Heart left ventricle (tissue), 13 donors: ENCODE data around the gene MRPL37.

Experiments
- CTCF ChIP-seq, 12 donors: fragments of 200-600 bp; sonication (generic) in 4 of 12; IDR thresholded peaks; one replicate each; pipeline versions ENCODE4 v1.5.0 to v1.8.0; 2018 to 2022; ENCODE audit warnings: antibody characterized with exemption in 12 of 12, mild to moderate bottlenecking in 5 of 12
- POLR2A ChIP-seq, 2 donors: fragments of 450-650 bp; IDR thresholded peaks; one replicate each; pipeline ENCODE4 v1.6.1; 2017; ENCODE audit warnings: antibody characterized with exemption in 2 of 2, mild to moderate bottlenecking in 2 of 2, moderate library complexity in 2 of 2
- donor health status: ischemic (EF 13 %, LVEDD 7.1; RV severe dilation, severe dysfunction).
- donor health status: DM: no; HTN: yes; CAD: no.
- donor health status: DM: no; HTN: no; CAD: no.
- donor health status: ischemic (EF 25% LVEDD 6.9; RV normal size, moderate dysfunction).
- donor health status: ischemic (EF 25% LVEDD 5.7; RV mildly dilated, moderate dysfunction).
- donor health status: ischemic (EF 35%, LVEDD 5.7; RV mildly dilated, moderate dysfunction).
- donor health status: nonischemic (EF 11% LVEDD 7.7; RV severe dilation, severe dysfunction).
- donor health status: DM: yes; HTN: yes; CAD: no.
- donor health status: PGD.
- donor health status: ischemic (EF 29% LVEDD 5.4; RV normal size, mild dysfunction).
- donor health status: nonischemic (EF 23%, LVEDD 6.1; RV moderate dilation, normal function).

GRCh38 chr1:54238353-54239034, 38.5 kb downstream of the MRPL37 start:
- no peak for TF ChIP-seq CTCF (IDR thresholded peaks at IDR 0.05)
- TF ChIP-seq POLR2A (IDR thresholded peaks at IDR 0.05): no peak
